BJ (cell line): ENCODE measurements around the gene NOTCH4. TPM values are rescaled to one million over a fixed set of nuclear protein-coding genes. Genes with fewer than 3 reads are reported as not detected.
"Not testable (repeated sequence)": the region's sequence is repeated elsewhere in the genome, so short reads cannot be mapped to it uniquely, and the experiment has no call there.

Experiments
- CTCF ChIA-PET: fragments of 350-600 bp; formaldehyde crosslinking; extraction: SDS; loops from one replicate; lab custom pipeline; 2021; ENCODE audit warnings: antibody characterized with exemption, inconsistent platforms; lab: Yijun Ruan, JAX
- POLR2A ChIA-PET: fragments of 300-600 bp; sonication (Branson Sonifier 250); formaldehyde crosslinking; extraction: SDS; loops from one replicate; lab custom pipeline; 2021; ENCODE audit warnings: antibody characterized with exemption; lab: Charles Lee
- DNase-seq: peaks from one replicate; pipeline ENCODE4 v3.0.0-alpha.2; 2011; ENCODE audit warnings: low read depth
- H3K27me3 ChIP-seq: 2 replicates; pipeline ENCODE4 v1.6.0; 2011; ENCODE audit warnings: low read length; ENCODE audit not compliant: control insufficient read depth, insufficient read depth
- H3K36me3 ChIP-seq: 2 replicates; pipeline ENCODE4 v1.5.1; 2011; ENCODE audit warnings: low read length; ENCODE audit not compliant: control insufficient read depth, insufficient read depth
- H3K4me3 ChIP-seq: 2 replicates; pipeline ENCODE4 v1.5.1; 2011; ENCODE audit warnings: low read depth, mild to moderate bottlenecking, control low read depth, low read length
- CTCF ChIP-seq: IDR thresholded peaks from 2 replicates; pipeline ENCODE4 v1.5.1; 2011; ENCODE audit warnings: low read depth, mild to moderate bottlenecking, control low read depth, inconsistent platforms, low read length, moderate library complexity; ENCODE audit not compliant: insufficient read depth
- polyA plus RNA-seq: library from polyadenylated mRNA; depleted of rRNA; stranded (reverse); fragments of >200 nt; gene quantifications from 2 replicates; pipeline ENCODE4 v1.2.3, GENCODE V29; 2011

The NOTCH4 gene
- polyA plus RNA-seq, 1 experiment: 0.42 TPM

DNA sequence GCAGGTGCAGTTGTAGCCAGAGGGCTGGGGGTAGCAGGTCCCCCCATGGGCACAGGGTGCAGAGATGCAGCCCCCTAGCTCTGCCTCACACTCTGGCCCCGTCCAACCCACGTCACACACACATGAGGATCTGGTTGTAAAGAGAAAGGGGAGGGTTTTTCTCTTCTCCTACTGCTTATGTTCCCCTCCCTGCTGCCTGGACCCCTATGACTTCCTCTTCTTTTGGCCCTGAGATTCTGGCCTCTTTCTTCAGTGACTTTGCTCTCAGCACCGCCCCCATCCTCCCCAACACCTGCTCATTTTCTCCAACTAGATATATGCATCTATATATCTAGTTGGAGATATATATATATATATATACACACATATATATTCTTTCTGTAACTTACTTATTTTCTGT is 9.7 kb downstream of the NOTCH4 start:
- DNase-seq: no peak
- Histone ChIP-seq H3K27me3 (peaks cover 12% of the 10 kb centered on the region), H3K36me3 (no peaks in the 10 kb centered on the region), H3K4me3 (no peak overlapping the region)
- TF ChIP-seq CTCF: no peak
- ChIA-PET POLR2A (no interaction called here), CTCF (no interaction called here)

DNA sequence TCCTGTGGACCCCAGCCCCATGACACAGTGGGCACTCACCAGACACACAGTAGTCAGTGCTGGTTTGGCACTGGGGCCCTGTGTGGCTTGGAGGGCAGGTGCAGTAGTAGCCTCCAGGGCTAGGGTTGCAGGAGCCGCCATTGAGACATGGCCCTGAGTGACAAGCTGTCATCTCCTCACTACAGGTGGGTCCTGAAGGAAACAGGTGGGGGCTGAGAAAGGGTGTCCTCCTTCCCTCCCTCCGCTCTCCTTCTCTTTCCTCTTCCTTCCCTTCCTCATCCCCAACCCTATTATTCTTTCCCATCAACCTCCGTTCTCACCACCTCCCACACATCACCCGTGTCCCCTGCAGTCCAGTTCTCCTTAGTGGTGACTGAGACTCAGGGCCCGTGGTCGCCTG is 10.2 kb downstream of the NOTCH4 start:
- no peak for TF ChIP-seq CTCF
- no peaks in the 10 kb centered on the region for H3K36me3 ChIP-seq
- no peak overlapping the region for H3K4me3 ChIP-seq
- CTCF ChIA-PET: no interaction called here
- no peak for DNase-seq
- H3K27me3 ChIP-seq: peaks cover 11% of the 10 kb centered on the region
- POLR2A ChIA-PET: no interaction called here

DNA sequence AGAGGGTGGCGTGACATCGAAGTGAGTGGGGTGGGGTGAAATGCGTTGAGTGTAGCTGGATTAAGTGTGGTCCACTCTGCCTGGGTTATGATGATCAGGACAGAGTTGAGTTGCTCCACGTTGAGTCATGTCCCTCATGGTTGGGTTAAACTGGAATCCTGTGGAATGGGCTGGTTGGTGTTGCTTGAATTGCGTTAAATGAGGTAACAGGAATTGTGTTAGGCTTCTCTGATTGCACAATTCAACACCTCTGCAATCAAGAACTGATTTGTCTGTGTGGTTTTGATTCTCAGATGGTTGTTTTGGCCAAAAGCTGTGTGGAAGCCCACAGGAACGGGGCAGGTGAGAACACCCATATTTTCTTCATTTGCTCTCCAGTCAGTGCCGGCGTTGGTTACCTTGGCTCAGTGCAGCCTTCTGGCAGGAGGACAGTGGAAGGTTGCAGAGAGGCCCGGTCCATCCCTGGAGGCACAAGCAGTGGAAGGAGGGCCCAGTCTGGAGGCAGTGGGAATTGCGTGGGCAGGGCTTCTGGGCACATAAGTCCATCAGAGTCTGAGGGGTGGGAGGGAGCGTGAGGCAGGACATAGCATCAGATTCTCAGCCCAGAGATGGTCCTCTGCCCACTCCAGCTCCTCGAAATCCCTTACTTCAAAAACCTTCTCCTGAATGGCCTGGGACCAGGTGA is 11.6 kb downstream of the NOTCH4 start:
- peaks cover 8% of the 10 kb centered on the region; the same call in 1 of the 2 replicates for H3K27me3 ChIP-seq

GRCh38 chr6:32211432-32211831 is 12.4 kb downstream of the NOTCH4 start:
- POLR2A ChIA-PET, H3K27me3 ChIP-seq, H3K36me3 ChIP-seq, DNase-seq, H3K4me3 ChIP-seq: not testable (repeated sequence)
- CTCF ChIA-PET: interaction anchor here (0.6 to 1.3 kb wide), 2 partner anchors 18 to 33 kb away, joined by 3 read pairs; no protein-coding TSS in a partner anchor

More for the DNA sequence above, 11.6 kb downstream of the NOTCH4 start:
- Histone ChIP-seq H3K4me3 (no peak overlapping the region), H3K36me3 (no peaks in the 10 kb centered on the region)
- POLR2A ChIA-PET: no interaction called here
- TF ChIP-seq CTCF: no peak
- CTCF ChIA-PET: interaction anchor here (0.6 to 1.3 kb wide), 2 partner anchors 17 to 33 kb away, joined by 3 read pairs; no protein-coding TSS in a partner anchor
- DNase-seq: no peak

DNA sequence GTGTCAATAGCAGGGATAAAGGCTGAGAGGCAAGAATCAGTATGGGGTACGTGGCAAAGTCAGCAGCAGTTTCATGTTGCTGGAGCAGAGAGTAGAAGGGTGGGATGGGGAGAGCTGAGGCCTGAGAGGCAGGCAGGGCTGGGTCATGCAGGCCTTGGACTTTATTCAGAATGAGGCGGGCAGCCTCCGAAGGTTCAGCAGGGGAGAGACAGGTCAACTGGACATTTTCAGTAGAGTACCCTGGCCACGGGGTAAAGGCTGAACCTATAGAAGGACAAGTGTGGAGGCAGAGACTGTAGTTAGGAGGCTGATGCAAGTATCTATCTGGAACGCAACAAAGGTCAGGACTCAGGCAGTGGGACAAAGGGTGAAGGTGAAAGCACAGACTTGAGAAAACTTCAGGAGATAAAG is 13.7 kb downstream of the NOTCH4 start:
- ChIA-PET POLR2A (no interaction called here), CTCF (no interaction called here)
- DNase-seq: no peak
- Histone ChIP-seq H3K4me3 (no peak overlapping the region), H3K36me3 (no peaks in the 10 kb centered on the region), H3K27me3 (0 out of 2 replicates have a peak, but pooled peaks cover 4% of the 10 kb centered on the region)
- TF ChIP-seq CTCF: no peak

- ChIA-PET POLR2A (no interaction called here), CTCF (no interaction called here)
- H3K4me3 ChIP-seq: no peak overlapping the region
- H3K27me3 ChIP-seq: 0 out of 2 replicates have a peak, but pooled peaks cover 4% of the 10 kb centered on the region
- DNase-seq: no peak
- no peaks in the 10 kb centered on the region for H3K36me3 ChIP-seq
- no peak for TF ChIP-seq CTCF
Measured at GRCh38 chr6:32208996-32209395, 14.9 kb downstream of the NOTCH4 start.
